B cell (primary cell): ENCODE data around the gene FIGNL2.

ENCODE experiments used
- EZH2 ChIP-seq: IDR thresholded peaks from 2 replicates; pipeline ENCODE4 v1.6.1; 2012; ENCODE audit warnings: borderline replicate concordance, low read depth, mild to moderate bottlenecking, moderate library complexity, low read length; ENCODE audit not compliant: insufficient read depth, poor library complexity, severe bottlenecking
- TF ChIP-seq, protein P1 (sequence below): fragments of 200-600 bp; IDR thresholded peaks from one replicate; pipeline ENCODE4 v1.8.0; 2022; ENCODE audit warnings: antibody characterized with exemption, mild to moderate bottlenecking

DNA sequence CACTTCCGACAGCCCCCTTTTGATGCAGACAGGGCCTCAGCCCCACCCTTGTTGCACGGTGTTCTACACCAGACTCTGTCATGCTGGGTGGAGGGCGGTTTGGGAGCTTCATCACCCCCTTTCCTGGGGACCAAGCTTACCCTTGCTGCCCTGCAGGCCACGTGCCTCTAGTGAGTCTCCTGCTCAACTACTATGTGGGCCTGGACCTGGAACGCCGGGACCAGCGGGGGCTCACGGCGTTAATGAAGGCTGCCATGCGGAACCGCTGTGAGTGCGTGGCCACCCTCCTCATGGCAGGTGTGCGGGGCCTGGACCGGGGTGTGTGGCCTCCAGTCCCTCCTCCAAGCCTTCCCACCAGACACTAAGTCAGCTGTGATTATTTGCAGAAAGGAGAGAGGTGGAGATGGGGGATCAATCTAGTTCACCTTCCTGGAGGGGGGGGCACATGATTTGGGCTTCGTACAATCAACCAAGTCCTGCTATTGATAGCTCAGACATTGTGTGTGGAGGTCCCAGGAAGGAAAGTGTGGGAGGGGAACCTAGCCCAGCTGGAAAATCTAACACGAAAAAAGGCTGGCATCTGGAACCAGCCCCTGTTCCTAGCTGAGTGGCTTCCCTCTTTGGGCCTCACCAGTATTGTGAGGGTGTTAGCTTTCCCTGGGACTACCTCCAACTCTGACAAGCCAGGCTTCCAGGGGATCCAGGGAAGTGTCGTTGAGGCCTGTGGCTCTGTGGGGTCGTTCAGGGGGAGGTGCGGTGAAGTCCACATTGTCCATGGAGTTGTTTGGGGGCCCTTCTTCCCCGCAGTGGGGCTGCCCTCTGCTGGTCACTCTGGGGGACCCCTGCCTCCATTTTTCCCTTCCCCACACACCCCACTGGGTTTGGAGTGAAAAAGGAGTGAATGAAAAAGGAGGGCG lies 41.0 kb upstream of the FIGNL2 start:
- TF ChIP-seq, protein P1, sequence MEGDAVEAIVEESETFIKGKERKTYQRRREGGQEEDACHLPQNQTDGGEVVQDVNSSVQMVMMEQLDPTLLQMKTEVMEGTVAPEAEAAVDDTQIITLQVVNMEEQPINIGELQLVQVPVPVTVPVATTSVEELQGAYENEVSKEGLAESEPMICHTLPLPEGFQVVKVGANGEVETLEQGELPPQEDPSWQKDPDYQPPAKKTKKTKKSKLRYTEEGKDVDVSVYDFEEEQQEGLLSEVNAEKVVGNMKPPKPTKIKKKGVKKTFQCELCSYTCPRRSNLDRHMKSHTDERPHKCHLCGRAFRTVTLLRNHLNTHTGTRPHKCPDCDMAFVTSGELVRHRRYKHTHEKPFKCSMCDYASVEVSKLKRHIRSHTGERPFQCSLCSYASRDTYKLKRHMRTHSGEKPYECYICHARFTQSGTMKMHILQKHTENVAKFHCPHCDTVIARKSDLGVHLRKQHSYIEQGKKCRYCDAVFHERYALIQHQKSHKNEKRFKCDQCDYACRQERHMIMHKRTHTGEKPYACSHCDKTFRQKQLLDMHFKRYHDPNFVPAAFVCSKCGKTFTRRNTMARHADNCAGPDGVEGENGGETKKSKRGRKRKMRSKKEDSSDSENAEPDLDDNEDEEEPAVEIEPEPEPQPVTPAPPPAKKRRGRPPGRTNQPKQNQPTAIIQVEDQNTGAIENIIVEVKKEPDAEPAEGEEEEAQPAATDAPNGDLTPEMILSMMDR = no peak
- TF ChIP-seq EZH2 = no peak
